ENCODE measurements around the gene PDCD11. TPM values are rescaled to one million over a fixed set of nuclear protein-coding genes. Genes with fewer than 3 reads are reported as not detected.

The PDCD11 gene
- total RNA-seq, 1 donor from 2014 or later, result 21.6 TPM

DNA sequence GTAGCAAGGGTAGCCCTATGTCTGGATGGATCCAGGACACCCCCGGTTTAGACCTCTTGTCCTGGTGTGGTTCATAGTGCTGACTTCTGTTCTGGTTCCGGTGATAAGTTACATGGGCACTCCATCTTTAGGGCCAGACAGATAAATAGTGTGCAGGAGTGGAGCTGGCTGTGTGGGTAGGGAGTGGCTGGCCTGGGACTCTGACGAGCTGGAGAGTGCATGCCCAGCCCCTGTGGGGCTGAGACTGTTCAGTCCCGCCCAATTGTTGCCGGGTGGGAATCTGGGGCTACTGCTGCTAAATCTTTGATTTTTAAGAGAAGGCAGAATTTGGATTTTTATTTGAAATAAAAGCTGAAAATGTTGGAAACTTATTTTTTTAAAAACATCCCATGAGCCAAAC, 27.3 kb downstream of the PDCD11 start:
- TF ChIP-seq CTCF (IDR thresholded peaks at IDR 0.05), result no peak
- Histone ChIP-seq H3K27ac (no peak overlapping the region), H3K27me3 (ENCODE audit: low read depth) (no peaks in the 10 kb centered on the region), H3K4me1 (no peaks in the 10 kb centered on the region), H3K36me3 (peaks cover 99% of the 10 kb centered on the region), H3K4me3 (no peak overlapping the region), H3K9me3 (no peaks in the 10 kb centered on the region)
- intact Hi-C loops (cut with DNase I), result no loop called here
- DNase-seq, result no peak
- ATAC-seq, result no peak

DNA sequence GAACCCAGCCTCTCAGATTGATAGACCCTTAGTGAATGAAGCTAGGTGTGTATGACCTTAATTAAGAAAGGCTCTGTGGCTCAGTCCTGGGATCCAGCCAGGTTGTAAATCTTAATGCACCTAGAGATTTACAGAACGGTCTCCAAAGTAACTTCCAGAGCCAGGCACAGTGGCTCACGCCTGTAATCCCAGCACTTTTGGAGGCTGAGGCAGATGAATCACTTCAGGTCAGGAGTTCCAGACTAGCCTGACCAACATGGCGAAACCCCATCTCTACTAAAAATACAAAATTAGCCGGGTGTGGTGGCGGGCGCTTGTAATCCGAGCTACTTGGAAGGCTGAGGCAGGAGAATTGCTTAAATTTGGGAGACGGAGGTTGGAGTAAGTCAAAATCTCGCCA, 31.4 kb downstream of the PDCD11 start:
- Histone ChIP-seq H3K27me3 (ENCODE audit: low read depth) (no peaks in the 10 kb centered on the region), H3K36me3 (peaks cover 90% of the 10 kb centered on the region), H3K4me1 (peaks cover 5% of the 10 kb centered on the region), H3K27ac (no peak overlapping the region), H3K4me3 (no peak overlapping the region), H3K9me3 (no peaks in the 10 kb centered on the region)
- no peak for TF ChIP-seq CTCF (IDR thresholded peaks at IDR 0.05)
- intact Hi-C loops (cut with DNase I), result no loop called here
- no peak for DNase-seq
- ATAC-seq, result no peak

DNA sequence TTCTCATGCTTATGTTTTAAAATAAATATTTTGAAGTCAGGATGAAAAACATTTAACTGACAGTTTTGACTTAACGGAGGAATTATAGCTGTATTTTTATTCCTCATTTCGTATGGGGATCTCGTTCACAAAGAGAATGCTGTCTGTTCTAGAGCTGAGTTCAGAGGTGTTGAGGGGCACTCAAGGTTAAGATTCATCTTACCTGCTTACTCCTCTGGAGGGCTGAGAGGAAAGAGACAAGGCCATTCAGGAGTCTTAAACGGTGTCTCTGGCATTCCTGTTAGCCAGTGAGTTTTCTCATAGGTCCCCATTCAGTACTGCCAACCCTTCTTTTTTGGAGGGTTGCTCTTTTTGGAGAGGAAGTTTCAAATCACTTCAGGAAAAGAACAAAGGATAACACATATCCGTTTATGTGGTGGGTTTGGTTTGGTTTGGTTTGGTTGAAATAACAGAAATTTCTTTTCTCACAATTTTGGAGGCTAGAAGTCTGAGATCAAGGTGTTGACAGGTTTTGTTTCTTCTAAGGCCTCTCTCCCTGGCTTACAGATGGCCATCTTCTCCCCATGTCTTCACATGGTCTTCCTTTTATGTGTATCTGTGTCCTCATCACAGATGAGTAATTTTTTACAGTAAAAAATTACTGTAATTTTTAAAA, 32.7 kb downstream of the PDCD11 start:
- H3K9me3 ChIP-seq, result no peaks in the 10 kb centered on the region
- no peak overlapping the region for H3K4me3 ChIP-seq
- peaks cover 89% of the 10 kb centered on the region for H3K36me3 ChIP-seq
- no peaks in the 10 kb centered on the region for H3K27me3 ChIP-seq (ENCODE audit: low read depth)
- TF ChIP-seq CTCF (IDR thresholded peaks at IDR 0.05), result no peak
- H3K4me1 ChIP-seq, result peaks cover 15% of the 10 kb centered on the region
- H3K27ac ChIP-seq, result no peak overlapping the region
- intact Hi-C loops (cut with DNase I), result no loop called here
- no peak for DNase-seq
- ATAC-seq, result no peak

GRCh38 chr10:103429647-103430046, 33.2 kb downstream of the PDCD11 start:
- H3K9me3 ChIP-seq, result no peaks in the 10 kb centered on the region
- no peak for DNase-seq
- H3K27ac ChIP-seq, result no peak overlapping the region
- H3K36me3 ChIP-seq, result peaks cover 89% of the 10 kb centered on the region
- peaks cover 20% of the 10 kb centered on the region for H3K4me1 ChIP-seq
- no peak for TF ChIP-seq CTCF (IDR thresholded peaks at IDR 0.05)
- ATAC-seq, result no peak
- no peak overlapping the region for H3K4me3 ChIP-seq
- H3K27me3 ChIP-seq (ENCODE audit: low read depth), result no peaks in the 10 kb centered on the region
- intact Hi-C loops (cut with DNase I), result no loop called here

DNA sequence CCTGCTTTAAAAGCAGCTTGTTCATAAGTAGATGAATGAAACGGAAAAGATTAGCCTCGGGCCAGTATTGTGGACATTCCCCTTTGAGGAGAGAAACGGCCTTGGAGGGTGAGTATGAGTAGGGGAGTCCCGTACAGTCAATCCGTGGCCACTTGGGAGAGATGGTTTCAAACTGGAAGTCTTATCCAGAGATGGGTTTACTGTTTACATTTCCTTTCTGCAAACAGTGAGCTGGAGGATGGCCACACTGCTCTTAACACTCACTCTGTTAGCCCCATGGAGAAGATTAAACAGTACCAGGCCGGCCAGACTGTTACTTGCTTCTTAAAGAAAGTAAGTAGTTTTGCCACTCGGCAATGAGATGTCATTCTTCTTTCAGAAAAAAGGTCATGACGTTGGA, 35.5 kb downstream of the PDCD11 start:
- no peaks in the 10 kb centered on the region for H3K27me3 ChIP-seq (ENCODE audit: low read depth)
- no peak overlapping the region for H3K27ac ChIP-seq
- ATAC-seq (peak; percentile 42 to 77), DNase-seq (no peak)
- intact Hi-C loops (cut with DNase I), result no loop called here
- peaks cover 20% of the 10 kb centered on the region for H3K4me1 ChIP-seq
- H3K4me3 ChIP-seq, result no peak overlapping the region
- TF ChIP-seq CTCF (IDR thresholded peaks at IDR 0.05), result no peak
- peaks cover 89% of the 10 kb centered on the region for H3K36me3 ChIP-seq
- H3K9me3 ChIP-seq, result no peaks in the 10 kb centered on the region

Measured in lower lobe of right lung (tissue), 2 donors.